ENCODE measurements around the gene TRIM25.

DNA sequence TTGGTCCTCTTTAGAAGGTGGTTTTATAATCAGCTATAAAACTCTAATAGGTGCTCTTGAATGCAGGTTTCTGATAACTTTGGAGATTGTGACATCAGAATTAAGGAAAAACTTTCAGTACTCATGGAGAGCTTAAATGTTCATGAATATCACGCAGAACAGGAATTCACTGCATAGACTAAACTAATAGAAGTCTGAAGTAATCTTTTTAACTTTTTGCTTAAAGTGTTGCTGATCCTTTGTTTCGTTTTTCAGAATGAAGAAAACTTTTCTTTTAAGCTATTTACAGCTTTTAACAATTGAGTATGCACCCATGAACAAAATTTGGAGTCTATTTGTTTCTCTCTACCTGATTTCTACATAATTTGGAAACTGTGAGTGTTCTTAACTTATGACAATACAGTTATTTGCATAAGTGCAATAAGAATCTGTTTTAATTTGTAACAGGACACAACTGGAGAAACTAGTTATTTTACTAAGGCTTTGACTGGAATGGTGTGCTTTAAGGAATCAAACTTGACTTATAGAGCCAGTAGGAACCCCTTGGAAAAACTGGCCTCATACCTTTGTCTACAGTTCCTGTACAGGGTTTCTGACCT, 17.0 kb upstream of the TRIM25 start:
- TF ChIP-seq, protein P1, sequence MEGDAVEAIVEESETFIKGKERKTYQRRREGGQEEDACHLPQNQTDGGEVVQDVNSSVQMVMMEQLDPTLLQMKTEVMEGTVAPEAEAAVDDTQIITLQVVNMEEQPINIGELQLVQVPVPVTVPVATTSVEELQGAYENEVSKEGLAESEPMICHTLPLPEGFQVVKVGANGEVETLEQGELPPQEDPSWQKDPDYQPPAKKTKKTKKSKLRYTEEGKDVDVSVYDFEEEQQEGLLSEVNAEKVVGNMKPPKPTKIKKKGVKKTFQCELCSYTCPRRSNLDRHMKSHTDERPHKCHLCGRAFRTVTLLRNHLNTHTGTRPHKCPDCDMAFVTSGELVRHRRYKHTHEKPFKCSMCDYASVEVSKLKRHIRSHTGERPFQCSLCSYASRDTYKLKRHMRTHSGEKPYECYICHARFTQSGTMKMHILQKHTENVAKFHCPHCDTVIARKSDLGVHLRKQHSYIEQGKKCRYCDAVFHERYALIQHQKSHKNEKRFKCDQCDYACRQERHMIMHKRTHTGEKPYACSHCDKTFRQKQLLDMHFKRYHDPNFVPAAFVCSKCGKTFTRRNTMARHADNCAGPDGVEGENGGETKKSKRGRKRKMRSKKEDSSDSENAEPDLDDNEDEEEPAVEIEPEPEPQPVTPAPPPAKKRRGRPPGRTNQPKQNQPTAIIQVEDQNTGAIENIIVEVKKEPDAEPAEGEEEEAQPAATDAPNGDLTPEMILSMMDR (conservative IDR thresholded peaks at IDR 0.05 in 1 of 2, IDR thresholded peaks at IDR 0.05 in 1 of 2; ENCODE audit: low read depth in 1 of 2, low read length in 2 of 2) = no peak
- no peak for TF ChIP-seq EZH2 (IDR thresholded peaks at IDR 0.05; ENCODE audit: low read length, missing control alignments)

Measured in fibroblast of lung (primary cell).